ENCODE data around the gene POLK. TPM values are rescaled to one million over a fixed set of nuclear protein-coding genes. Genes with fewer than 3 reads are reported as not detected.
A peak's percentile ranks its signal among the peaks of the same experiment; 100 is the strongest.
"Not testable (repeated sequence)": the region's sequence is repeated elsewhere in the genome, so short reads cannot be mapped to it uniquely, and the experiment has no call there.

Gene POLK
- total RNA-seq, 4 donors from 2014 or later, result 23.9 to 35.8 (median 27.8) TPM

- Histone ChIP-seq H3K4me3 (no peak overlapping the region), H3K27me3 (no peaks in the 10 kb centered on the region), H3K9me3 (no peaks in the 10 kb centered on the region), H3K36me3 (peaks cover 0 to 11% of the 10 kb centered on the region in 2 donors), H3K27ac (no peak overlapping the region), H3K4me1 (no peaks in the 10 kb centered on the region)
- ATAC-seq (no peak), DNase-seq (no peak)
- TF ChIP-seq POLR2A (IDR thresholded peaks at IDR 0.05) (no peak), CTCF (IDR thresholded peaks at IDR 0.05 in 4 of 5, conservative IDR thresholded peaks at IDR 0.05 in 1 of 5) (no peak)
- intact Hi-C loops (cut with DNase I; ENCODE audit: low total_unique reads), result no loop called here
- in situ Hi-C loops (cut with MboI; ENCODE audit: low sequenced_read_pairs in 4 of 4), result no loop called here
Observed at GRCh38 chr5:75603371-75603770, 91.7 kb downstream of the POLK start.

- Histone ChIP-seq H3K36me3 (peaks cover 0 to 11% of the 10 kb centered on the region in 2 donors), H3K27me3 (no peaks in the 10 kb centered on the region), H3K4me3 (no peak overlapping the region), H3K4me1 (no peaks in the 10 kb centered on the region), H3K9me3 (no peaks in the 10 kb centered on the region), H3K27ac (no peak overlapping the region)
- intact Hi-C loops (cut with DNase I; ENCODE audit: low total_unique reads) (no loop called here), in situ Hi-C loops (cut with MboI; ENCODE audit: low sequenced_read_pairs in 4 of 4) (no loop called here)
- DNase-seq (no peak), ATAC-seq (no peak)
- TF ChIP-seq POLR2A (IDR thresholded peaks at IDR 0.05) (no peak), CTCF (IDR thresholded peaks at IDR 0.05 in 4 of 5, conservative IDR thresholded peaks at IDR 0.05 in 1 of 5) (no peak)
Observed at GRCh38 chr5:75603821-75604220, 92.1 kb downstream of the POLK start.

- H3K4me3 ChIP-seq; H3K27ac ChIP-seq; H3K27me3 ChIP-seq; intact Hi-C loops (cut with DNase I; ENCODE audit: low total_unique reads); H3K4me1 ChIP-seq; H3K9me3 ChIP-seq; H3K36me3 ChIP-seq; DNase-seq; in situ Hi-C loops (cut with MboI; ENCODE audit: low sequenced_read_pairs in 4 of 4); ATAC-seq: not testable (repeated sequence)
Observed at GRCh38 chr5:75607341-75607740, 95.7 kb downstream of the POLK start.

- no peak for ATAC-seq
- intact Hi-C loops (cut with DNase I; ENCODE audit: low total_unique reads), result no loop called here
- DNase-seq, result no peak
- in situ Hi-C loops (cut with MboI; ENCODE audit: low sequenced_read_pairs in 4 of 4), result no loop called here
- Histone ChIP-seq H3K27me3 (no peaks in the 10 kb centered on the region), H3K27ac (no peak overlapping the region), H3K4me3 (no peak overlapping the region), H3K4me1 (peaks cover 0 to 9% of the 10 kb centered on the region in 2 donors), H3K9me3 (no peaks in the 10 kb centered on the region), H3K36me3 (peaks cover 0 to 3% of the 10 kb centered on the region in 2 donors)
- no peak for TF ChIP-seq CTCF (IDR thresholded peaks at IDR 0.05 in 4 of 5, conservative IDR thresholded peaks at IDR 0.05 in 1 of 5)
- TF ChIP-seq POLR2A (IDR thresholded peaks at IDR 0.05), result no peak
Observed at GRCh38 chr5:75608870-75609269, 97.2 kb downstream of the POLK start.

GRCh38 chr5:75610201-75610600 lies 98.5 kb downstream of the POLK start:
- Histone ChIP-seq H3K4me3 (no peak overlapping the region), H3K9me3 (no peaks in the 10 kb centered on the region), H3K27ac (no peak overlapping the region), H3K4me1 (peaks cover 0 to 9% of the 10 kb centered on the region in 2 donors), H3K27me3 (no peaks in the 10 kb centered on the region), H3K36me3 (peaks cover 0 to 3% of the 10 kb centered on the region in 2 donors)
- TF ChIP-seq CTCF (IDR thresholded peaks at IDR 0.05 in 4 of 5, conservative IDR thresholded peaks at IDR 0.05 in 1 of 5) (no peak), POLR2A (IDR thresholded peaks at IDR 0.05) (no peak)
- in situ Hi-C loops (cut with MboI; ENCODE audit: low sequenced_read_pairs in 4 of 4) (no loop called here), intact Hi-C loops (cut with DNase I; ENCODE audit: low total_unique reads) (no loop called here)
- ATAC-seq, result no peak
- DNase-seq, result no peak

GRCh38 chr5:75610859-75611310 lies 99.2 kb downstream of the POLK start:
- H3K9me3 ChIP-seq; intact Hi-C loops (cut with DNase I; ENCODE audit: low total_unique reads); H3K4me1 ChIP-seq; H3K27ac ChIP-seq; in situ Hi-C loops (cut with MboI; ENCODE audit: low sequenced_read_pairs in 4 of 4); ATAC-seq; H3K36me3 ChIP-seq; H3K27me3 ChIP-seq; DNase-seq: not testable (repeated sequence)
- peak overlapping the region; percentile 47 to 64 (median 56) for H3K4me3 ChIP-seq

Data from gastrocnemius medialis (tissue), 4 donors.